HepG2 (cell line): ENCODE measurements around the gene TAP1. TPM values are rescaled to one million over a fixed set of nuclear protein-coding genes. Genes with fewer than 3 reads are reported as not detected.

Experiments
- CBX2 ChIP-seq, 2 experiments: fragments of 200-600 bp in 1 of 2; sonication (generic); formaldehyde crosslinking in 1 of 2; IDR thresholded peaks; 2 replicates each; pipeline versions ENCODE4 v1.7.0 to v1.8.1; 2018 to 2022; ENCODE audit warnings: low read depth in 2 of 2, low read length in 1 of 2, mild to moderate bottlenecking in 1 of 2, missing genetic modification reagents in 1 of 2
- CSRNP1 ChIP-seq: sonication (generic); formaldehyde crosslinking; IDR thresholded peaks from 2 replicates; pipeline ENCODE4 v1.8.1; 2023; ENCODE audit warnings: mild to moderate bottlenecking, missing genetic modification reagents
- IKZF4 ChIP-seq: sonication (generic); formaldehyde crosslinking; IDR thresholded peaks from 2 replicates; pipeline ENCODE4 v1.5.1; 2020; ENCODE audit warnings: borderline replicate concordance, mild to moderate bottlenecking, low read depth, missing genetic modification reagents; ENCODE audit errors: not compliant biosample characterization
- MAF1 ChIP-seq: sonication (generic); formaldehyde crosslinking; IDR thresholded peaks from 2 replicates; pipeline ENCODE4 v1.5.0; 2020; ENCODE audit warnings: missing genetic modification reagents, borderline replicate concordance
- ZC3H13 ChIP-seq: sonication (generic); formaldehyde crosslinking; IDR thresholded peaks from 2 replicates; pipeline ENCODE4 v1.8.1; 2023; ENCODE audit warnings: mild to moderate bottlenecking, missing genetic modification reagents, moderate library complexity
- polyA plus RNA-seq, 8 experiments: library from polyadenylated mRNA; depleted of rRNA in 3 of 8; stranded (reverse) in 7 of 8; unstranded in 1 of 8; fragments of >200 nt; fragmentation: Illumina TruSeq in 4 of 8; extraction: Trizol in 4 of 8; gene quantifications; 2 replicates each; pipeline versions ENCODE4 v1.2.1 to v1.2.3, GENCODE V29; 2011 to 2016; ENCODE audit warnings: low read depth in 4 of 8, missing spikeins in 1 of 8, mixed read lengths in 1 of 8; ENCODE audit not compliant: insufficient read depth in 1 of 8
- total RNA-seq, 5 experiments: library from RNA; depleted of rRNA; stranded (reverse); fragments of >200 nt; fragmentation: Illumina TruSeq; extraction: Trizol; gene quantifications; 2 replicates each; pipeline ENCODE4 v1.2.3, GENCODE V29; 2016; ENCODE audit warnings: low read depth in 1 of 5
- TF ChIP-seq, protein P1 (sequence below): sonication (generic); formaldehyde crosslinking; IDR thresholded peaks from 2 replicates; pipeline ENCODE4 v1.5.1; 2020; ENCODE audit warnings: mild to moderate bottlenecking, missing genetic modification reagents, moderate library complexity
- TF ChIP-seq, protein P2 (sequence below): sonication (generic); formaldehyde crosslinking; IDR thresholded peaks from 2 replicates; pipeline ENCODE4 v1.5.0; 2020; ENCODE audit warnings: missing genetic modification reagents

Gene TAP1
- total and polyA plus RNA-seq, 2 of the 13 experiments (the other 11 are each of a cell fraction or from before 2014, with no cell fraction given) = 31.2 to 52.2 TPM

DNA sequence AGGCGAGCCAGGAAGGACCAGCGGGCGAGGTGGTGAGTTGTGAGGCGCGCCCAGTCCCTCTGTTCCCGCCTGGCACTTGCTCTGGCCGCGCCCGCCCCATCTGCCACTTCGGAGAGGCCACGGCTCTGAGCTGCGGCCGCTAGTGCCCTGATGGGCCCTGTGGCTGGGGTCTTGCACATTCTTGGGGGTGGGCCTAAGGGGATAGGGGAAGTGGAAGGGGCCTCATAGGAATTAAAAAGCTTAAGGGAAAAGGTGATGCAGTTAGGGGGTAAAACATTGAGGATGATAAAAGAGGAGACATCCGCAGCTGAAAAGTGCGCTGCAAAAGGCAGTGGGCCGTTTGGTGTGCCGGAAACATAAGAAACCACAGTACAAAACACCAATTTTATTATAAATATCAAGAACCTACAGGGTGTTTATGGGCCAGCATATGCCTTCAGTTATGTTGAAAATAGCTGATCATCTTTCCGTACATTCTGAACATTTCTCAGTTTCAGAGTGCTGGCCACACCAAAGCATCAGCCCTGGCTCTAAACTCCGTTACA lies 8.6 kb downstream of the TAP1 start (continued):
- TF ChIP-seq, protein P1, sequence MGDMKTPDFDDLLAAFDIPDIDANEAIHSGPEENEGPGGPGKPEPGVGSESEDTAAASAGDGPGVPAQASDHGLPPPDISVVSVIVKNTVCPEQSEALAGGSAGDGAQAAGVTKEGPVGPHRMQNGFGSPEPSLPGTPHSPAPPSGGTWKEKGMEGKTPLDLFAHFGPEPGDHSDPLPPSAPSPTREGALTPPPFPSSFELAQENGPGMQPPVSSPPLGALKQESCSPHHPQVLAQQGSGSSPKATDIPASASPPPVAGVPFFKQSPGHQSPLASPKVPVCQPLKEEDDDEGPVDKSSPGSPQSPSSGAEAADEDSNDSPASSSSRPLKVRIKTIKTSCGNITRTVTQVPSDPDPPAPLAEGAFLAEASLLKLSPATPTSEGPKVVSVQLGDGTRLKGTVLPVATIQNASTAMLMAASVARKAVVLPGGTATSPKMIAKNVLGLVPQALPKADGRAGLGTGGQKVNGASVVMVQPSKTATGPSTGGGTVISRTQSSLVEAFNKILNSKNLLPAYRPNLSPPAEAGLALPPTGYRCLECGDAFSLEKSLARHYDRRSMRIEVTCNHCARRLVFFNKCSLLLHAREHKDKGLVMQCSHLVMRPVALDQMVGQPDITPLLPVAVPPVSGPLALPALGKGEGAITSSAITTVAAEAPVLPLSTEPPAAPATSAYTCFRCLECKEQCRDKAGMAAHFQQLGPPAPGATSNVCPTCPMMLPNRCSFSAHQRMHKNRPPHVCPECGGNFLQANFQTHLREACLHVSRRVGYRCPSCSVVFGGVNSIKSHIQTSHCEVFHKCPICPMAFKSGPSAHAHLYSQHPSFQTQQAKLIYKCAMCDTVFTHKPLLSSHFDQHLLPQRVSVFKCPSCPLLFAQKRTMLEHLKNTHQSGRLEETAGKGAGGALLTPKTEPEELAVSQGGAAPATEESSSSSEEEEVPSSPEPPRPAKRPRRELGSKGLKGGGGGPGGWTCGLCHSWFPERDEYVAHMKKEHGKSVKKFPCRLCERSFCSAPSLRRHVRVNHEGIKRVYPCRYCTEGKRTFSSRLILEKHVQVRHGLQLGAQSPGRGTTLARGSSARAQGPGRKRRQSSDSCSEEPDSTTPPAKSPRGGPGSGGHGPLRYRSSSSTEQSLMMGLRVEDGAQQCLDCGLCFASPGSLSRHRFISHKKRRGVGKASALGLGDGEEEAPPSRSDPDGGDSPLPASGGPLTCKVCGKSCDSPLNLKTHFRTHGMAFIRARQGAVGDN = peak; percentile 6; the same call in 1 of the 2 replicates
- TF ChIP-seq ZC3H13 (CRISPR knock-in tag) = no peak
- TF ChIP-seq, protein P2, sequence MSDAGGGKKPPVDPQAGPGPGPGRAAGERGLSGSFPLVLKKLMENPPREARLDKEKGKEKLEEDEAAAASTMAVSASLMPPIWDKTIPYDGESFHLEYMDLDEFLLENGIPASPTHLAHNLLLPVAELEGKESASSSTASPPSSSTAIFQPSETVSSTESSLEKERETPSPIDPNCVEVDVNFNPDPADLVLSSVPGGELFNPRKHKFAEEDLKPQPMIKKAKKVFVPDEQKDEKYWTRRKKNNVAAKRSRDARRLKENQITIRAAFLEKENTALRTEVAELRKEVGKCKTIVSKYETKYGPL (CRISPR knock-in tag) = no peak
- TF ChIP-seq CBX2 (IDR thresholded peaks at IDR 0.05; ENCODE audit: low read depth, low read length) = no peak
- TF ChIP-seq CBX2 (CRISPR knock-in tag; IDR thresholded peaks at IDR 0.05; ENCODE audit: low read depth) = no peak
- no peak for TF ChIP-seq CSRNP1
- TF ChIP-seq IKZF4 (CRISPR knock-in tag) = peak; percentile 6
- TF ChIP-seq MAF1 (CRISPR knock-in tag) = no peak
- TF ChIP-seq, all 625 proteins: peak for 35
